H1 (cell line): ENCODE measurements around the gene FAM120A. TPM values are rescaled to one million over a fixed set of nuclear protein-coding genes. Genes with fewer than 3 reads are reported as not detected.

Source experiments
- EGR1 ChIP-seq: IDR thresholded peaks from 2 replicates; pipeline ENCODE4 v1.6.1; 2011; ENCODE audit warnings: low read depth, low read length, borderline replicate concordance
- SP1 ChIP-seq: IDR thresholded peaks from 2 replicates; pipeline ENCODE4 v1.6.1; 2011; ENCODE audit warnings: low read depth, low read length
- polyA plus RNA-seq, 7 experiments: library from polyadenylated mRNA; depleted of rRNA in 3 of 7; stranded (reverse) in 5 of 7; unstranded in 2 of 7; fragments of >200 nt in 5 of 7; fragments of 200-250 nt in 2 of 7; gene quantifications; 1 replicate in 5 of 7; 2 replicates in 1 of 7; 4 replicates in 1 of 7; pipeline versions ENCODE4 v1.2.1 to v1.2.3, GENCODE V29; 2011 to 2013; ENCODE audit warnings: missing spikeins in 2 of 7, mixed read lengths in 2 of 7
- total RNA-seq: library from RNA; stranded (reverse); fragmentation: NEBNext Ultra II Directional; extraction: Animal tissue kit (Norgen Biotek cat#: 25700); gene quantifications from 2 replicates; pipeline ENCODE4 v1.2.1, GENCODE V29; 2021

Gene FAM120A
- total and polyA plus RNA-seq, 2 of the 8 experiments (the other 6 are each of a cell fraction or from before 2014, with no cell fraction given): 24.9 to 54.7 TPM

DNA sequence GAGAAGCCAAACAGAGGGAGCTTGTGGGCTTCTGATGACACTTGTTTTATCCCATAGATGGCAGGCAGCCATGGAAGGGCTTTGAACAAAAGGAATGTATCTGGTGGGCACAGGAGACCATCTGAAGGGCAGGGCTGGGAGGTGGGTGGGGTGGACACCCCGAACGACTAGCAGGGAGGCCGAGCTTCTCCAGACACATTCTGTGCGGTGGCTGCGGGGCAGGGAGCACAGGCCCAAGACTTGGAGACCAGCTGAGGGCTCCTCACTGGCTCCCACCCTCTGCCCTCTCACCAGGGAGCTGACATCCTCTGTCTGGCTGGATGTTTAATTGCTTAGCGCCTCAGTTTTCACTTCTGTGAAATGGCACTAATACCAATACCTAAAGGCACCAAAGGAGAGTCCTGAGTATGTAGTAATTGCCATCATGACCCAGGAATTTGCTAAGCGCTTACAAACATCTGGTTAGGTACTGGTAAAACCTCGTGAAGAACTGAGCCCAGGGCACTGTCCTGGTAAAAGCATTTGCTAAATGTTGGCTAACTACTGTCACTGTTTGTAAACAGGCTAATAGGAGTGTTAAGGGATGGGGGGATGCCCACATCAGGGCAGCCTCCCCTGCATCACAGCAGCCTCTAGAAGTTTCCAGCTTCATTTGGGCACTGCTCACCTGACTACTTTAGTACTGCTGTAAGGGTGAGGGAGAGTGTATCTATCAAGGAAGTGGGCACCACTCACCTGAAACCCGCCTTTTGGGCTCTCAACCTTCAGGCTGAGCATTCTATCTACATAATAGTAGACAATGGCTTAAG, 122.8 kb downstream of the FAM120A start (continued):
- TF ChIP-seq EGR1: no peak
- no peak for TF ChIP-seq SP1
